ENCODE data around the gene VWA3A. TPM values are rescaled to one million over a fixed set of nuclear protein-coding genes. Genes with fewer than 3 reads are reported as not detected.

The VWA3A gene
- total and polyA plus RNA-seq, 2 of the 8 experiments (the other 6 are each of a cell fraction or from before 2014, with no cell fraction given) = 0.05 TPM; not detected in 1

DNA sequence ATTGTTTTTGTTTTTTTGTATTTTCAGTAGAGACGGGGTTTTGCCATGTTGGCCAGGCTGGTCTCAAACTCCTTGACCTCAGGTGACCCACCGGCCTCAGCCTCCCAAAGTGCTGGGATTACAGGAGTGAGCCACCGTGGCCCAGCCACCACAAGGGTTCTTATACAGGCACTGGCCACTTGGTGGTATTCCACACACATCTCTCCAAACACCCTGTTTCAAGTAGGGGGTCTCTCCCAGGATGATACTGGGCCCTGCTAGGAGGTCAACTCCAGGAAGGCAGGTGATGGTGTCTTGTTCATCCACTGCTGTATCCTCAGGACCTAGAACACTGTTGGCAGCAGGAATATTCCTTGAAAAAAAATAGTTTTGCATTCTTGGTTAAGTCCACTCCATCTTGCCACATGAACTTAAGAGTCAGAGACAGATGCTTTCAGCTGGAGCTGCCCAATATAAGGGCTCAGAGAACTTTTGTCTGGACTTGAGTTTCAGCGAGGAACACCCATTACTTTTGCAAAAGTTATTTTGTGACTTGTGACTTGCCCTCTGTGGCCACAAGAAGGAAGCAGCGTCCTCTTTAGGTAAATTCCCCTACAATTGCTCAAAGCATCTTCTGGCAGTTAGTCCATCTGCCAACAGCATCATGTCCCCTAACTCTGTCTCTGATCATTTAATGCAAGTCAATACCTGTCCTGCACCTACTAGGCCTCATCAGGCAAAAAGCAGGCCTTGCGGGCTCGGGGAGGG, 106.4 kb downstream of the VWA3A start (continued):
- no peak for TF ChIP-seq HDAC2 (IDR thresholded peaks at IDR 0.05; ENCODE audit: borderline replicate concordance in 1 of 2, low read depth in 2 of 2, low read length in 2 of 2)
- TF ChIP-seq TAF7 (optimal IDR thresholded peaks at IDR 0.05; ENCODE audit: borderline replicate concordance, low read depth, low read length) = no peak

Measured in H1 (cell line).